Measurements from ENCODE around the gene PMM2.

The PMM2 gene

DNA sequence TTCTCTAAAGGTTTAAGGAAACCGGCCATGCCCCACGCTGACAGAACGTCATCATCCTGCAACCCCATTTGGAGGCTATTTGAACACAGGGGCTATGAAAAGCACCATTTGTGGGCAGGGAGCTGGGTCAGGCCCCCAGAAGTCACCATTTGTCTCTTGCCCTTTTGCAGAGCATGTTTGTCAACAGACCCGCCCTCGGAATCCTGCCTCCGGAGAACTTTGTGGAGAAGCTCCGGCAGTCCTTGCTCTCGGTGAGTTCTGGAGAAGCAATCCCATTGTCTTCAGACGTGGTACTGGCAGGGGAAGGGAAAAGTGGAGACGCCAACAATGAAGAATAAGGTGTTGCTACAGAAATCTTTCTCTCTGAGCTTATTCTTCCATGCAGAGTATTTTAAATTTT lies 33.7 kb upstream of the PMM2 start:
- peaks cover 60% of the 10 kb centered on the region for H3K36me3 ChIP-seq
- TF ChIP-seq, protein P1, sequence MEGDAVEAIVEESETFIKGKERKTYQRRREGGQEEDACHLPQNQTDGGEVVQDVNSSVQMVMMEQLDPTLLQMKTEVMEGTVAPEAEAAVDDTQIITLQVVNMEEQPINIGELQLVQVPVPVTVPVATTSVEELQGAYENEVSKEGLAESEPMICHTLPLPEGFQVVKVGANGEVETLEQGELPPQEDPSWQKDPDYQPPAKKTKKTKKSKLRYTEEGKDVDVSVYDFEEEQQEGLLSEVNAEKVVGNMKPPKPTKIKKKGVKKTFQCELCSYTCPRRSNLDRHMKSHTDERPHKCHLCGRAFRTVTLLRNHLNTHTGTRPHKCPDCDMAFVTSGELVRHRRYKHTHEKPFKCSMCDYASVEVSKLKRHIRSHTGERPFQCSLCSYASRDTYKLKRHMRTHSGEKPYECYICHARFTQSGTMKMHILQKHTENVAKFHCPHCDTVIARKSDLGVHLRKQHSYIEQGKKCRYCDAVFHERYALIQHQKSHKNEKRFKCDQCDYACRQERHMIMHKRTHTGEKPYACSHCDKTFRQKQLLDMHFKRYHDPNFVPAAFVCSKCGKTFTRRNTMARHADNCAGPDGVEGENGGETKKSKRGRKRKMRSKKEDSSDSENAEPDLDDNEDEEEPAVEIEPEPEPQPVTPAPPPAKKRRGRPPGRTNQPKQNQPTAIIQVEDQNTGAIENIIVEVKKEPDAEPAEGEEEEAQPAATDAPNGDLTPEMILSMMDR (IDR thresholded peaks at IDR 0.05): no peak
- H3K4me1 ChIP-seq (ENCODE audit: control insufficient read depth in 1 of 2, insufficient read depth in 1 of 2, low read depth in 1 of 2, low read length in 1 of 2): no peaks in the 10 kb centered on the region
- no peaks in the 10 kb centered on the region for H3K27me3 ChIP-seq
- no peaks in the 10 kb centered on the region for H3K9me3 ChIP-seq
- H3K4me3 ChIP-seq (ENCODE audit: low read depth in 1 of 2, low read length in 1 of 2): no peak overlapping the region
- no peak overlapping the region for H3K27ac ChIP-seq

- H3K4me1 ChIP-seq (ENCODE audit: control insufficient read depth in 1 of 2, insufficient read depth in 1 of 2, low read depth in 1 of 2, low read length in 1 of 2): no peaks in the 10 kb centered on the region
- H3K9me3 ChIP-seq: no peaks in the 10 kb centered on the region
- peaks cover 64% of the 10 kb centered on the region for H3K36me3 ChIP-seq
- H3K4me3 ChIP-seq (ENCODE audit: low read depth in 1 of 2, low read length in 1 of 2): no peak overlapping the region
- TF ChIP-seq, protein P1 (IDR thresholded peaks at IDR 0.05): no peak
- no peaks in the 10 kb centered on the region for H3K27me3 ChIP-seq
- no peak overlapping the region for H3K27ac ChIP-seq
These were observed 33.0 kb upstream of the PMM2 start for GRCh38 chr16:8764525-8765250.

DNA sequence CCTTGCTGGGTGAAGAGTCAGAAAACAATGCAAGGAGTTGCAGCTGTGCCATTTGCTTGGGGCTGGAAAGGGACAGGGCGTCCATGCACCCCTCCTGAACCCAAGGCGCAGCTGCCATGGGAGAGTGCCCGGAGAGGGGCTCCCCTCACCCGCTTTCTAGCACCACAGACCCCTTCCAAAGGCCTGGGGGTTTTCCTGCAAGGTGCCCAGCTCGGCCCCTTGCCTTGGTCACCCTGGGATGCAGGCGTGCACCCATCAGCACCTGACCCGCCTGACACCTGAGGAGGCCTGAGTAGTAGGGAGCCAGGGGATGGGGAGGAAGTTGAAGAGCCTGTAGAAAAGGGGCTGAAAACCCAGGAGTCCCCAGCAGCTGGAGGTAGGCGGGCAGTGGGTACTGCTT lies 30.5 kb upstream of the PMM2 start:
- no peaks in the 10 kb centered on the region for H3K27me3 ChIP-seq

GRCh38 chr16:8768283-8768682 lies 29.4 kb upstream of the PMM2 start:
- Histone ChIP-seq H3K4me1 (ENCODE audit: control insufficient read depth in 1 of 2, insufficient read depth in 1 of 2, low read depth in 1 of 2, low read length in 1 of 2) (no peaks in the 10 kb centered on the region), H3K27me3 (no peaks in the 10 kb centered on the region), H3K27ac (no peak overlapping the region), H3K36me3 (peaks cover 79% of the 10 kb centered on the region), H3K9me3 (no peaks in the 10 kb centered on the region), H3K4me3 (ENCODE audit: low read depth in 1 of 2, low read length in 1 of 2) (no peak overlapping the region)
- TF ChIP-seq, protein P1 (IDR thresholded peaks at IDR 0.05): no peak

More for the DNA sequence above, 30.5 kb upstream of the PMM2 start:
- no peak overlapping the region for H3K27ac ChIP-seq
- no peaks in the 10 kb centered on the region for H3K4me1 ChIP-seq (ENCODE audit: control insufficient read depth in 1 of 2, insufficient read depth in 1 of 2, low read depth in 1 of 2, low read length in 1 of 2)
- no peaks in the 10 kb centered on the region for H3K9me3 ChIP-seq
- no peak overlapping the region for H3K4me3 ChIP-seq (ENCODE audit: low read depth in 1 of 2, low read length in 1 of 2)
- TF ChIP-seq, protein P1 (IDR thresholded peaks at IDR 0.05): no peak
- H3K36me3 ChIP-seq: peaks cover 68% of the 10 kb centered on the region

GRCh38 chr16:8768692-8769091 lies 28.9 kb upstream of the PMM2 start:
- H3K27ac ChIP-seq: no peak overlapping the region
- TF ChIP-seq, protein P1 (IDR thresholded peaks at IDR 0.05): no peak
- H3K4me3 ChIP-seq (ENCODE audit: low read depth in 1 of 2, low read length in 1 of 2): no peak overlapping the region
- H3K36me3 ChIP-seq: peaks cover 83% of the 10 kb centered on the region
- no peaks in the 10 kb centered on the region for H3K4me1 ChIP-seq (ENCODE audit: control insufficient read depth in 1 of 2, insufficient read depth in 1 of 2, low read depth in 1 of 2, low read length in 1 of 2)
- no peaks in the 10 kb centered on the region for H3K9me3 ChIP-seq
- no peaks in the 10 kb centered on the region for H3K27me3 ChIP-seq

Data from neutrophil (primary cell).